ENCODE measurements around the gene OSGIN1.
A peak's percentile ranks its signal among the peaks of the same experiment; 100 is the strongest.

Gene OSGIN1

DNA sequence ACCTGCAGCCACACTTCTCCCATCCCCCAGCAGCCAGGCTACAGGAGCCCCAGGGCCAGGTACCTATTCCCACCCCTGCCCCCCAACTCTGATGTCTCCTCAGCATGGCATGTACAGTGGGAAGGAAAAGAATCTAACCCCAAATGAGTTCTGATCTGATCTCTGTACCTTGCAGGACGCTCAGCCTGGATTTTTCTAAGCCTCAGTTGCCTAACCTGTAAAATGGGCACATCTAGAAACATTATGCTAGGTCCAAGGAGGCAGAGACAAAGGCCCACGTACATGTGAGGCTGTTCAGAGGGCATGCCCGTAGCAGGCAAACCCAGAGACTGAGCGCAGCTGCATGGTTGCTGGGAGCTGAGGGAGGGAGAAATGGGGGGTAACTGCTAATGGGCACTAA lies 54.5 kb downstream of the OSGIN1 start:
- no peak for DNase-seq

DNA sequence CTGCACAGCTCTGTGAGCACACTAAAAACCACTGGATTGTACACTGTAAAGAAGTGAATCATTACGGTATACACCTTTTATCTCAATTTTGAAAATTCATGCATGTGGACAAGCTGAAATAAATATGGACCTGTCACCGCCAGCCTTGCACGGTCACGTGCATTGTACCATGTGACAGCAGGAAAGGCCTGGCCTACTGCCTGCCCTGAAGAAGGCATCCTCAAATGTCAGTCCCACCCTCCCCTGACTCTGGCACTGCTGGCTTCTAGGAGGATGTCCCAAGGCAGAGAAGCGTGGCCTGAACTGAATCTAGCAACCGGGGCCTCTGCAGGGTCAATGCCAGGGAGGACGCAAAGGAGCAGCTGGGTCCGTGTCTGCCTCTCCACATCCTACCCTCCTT lies 54.9 kb downstream of the OSGIN1 start:
- DNase-seq: no peak

GRCh38 chr16:84009282-84009681 lies 56.2 kb downstream of the OSGIN1 start:
- no peak for DNase-seq

GRCh38 chr16:84013787-84014569 lies 60.9 kb downstream of the OSGIN1 start:
- peak; percentile 38 for DNase-seq

DNA sequence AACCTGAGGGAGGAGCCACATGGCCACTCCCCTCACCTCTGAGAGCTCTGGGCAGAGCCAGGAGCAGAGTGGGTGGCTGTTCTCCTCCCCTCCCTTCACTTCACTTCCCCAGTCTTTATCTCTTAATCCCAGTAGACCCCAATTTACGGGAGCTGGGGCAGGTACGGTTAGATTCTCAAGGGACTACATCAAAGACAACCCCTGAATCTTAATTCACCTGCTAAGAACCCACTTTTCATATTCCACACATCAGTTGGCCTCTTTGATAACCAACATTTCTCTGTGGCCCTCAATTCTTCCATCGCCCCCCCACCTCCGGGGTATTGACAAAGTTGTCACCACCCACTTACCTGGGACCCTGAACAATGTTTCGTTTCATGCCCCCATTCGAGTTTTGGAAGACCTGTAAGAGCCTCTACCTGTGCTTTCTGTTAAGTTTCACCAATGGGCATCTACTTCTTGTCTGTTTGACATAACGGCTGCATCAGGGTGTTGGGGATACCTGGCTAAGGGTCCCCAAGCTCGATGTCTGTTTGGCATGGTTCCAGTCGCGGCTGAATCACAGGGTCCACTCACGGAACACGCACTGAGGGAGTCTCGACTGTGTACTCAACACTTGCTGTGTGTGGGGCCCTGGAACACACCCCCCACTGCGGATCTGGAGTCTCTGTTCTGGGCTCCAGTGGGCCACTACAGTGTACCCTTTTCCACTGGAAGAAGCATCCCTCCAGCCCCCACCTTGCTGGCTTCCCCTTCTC lies 61.7 kb downstream of the OSGIN1 start:
- no peak for DNase-seq

- DNase-seq: no peak
Observed at GRCh38 chr16:84015399-84015798, 62.4 kb downstream of the OSGIN1 start.

Data from stimulated activated CD4-positive, alpha-beta T cell treated with anti-CD3 and anti-CD28 coated beads, Interleukin-12 subunit alpha, Interleukin-12 subunit beta, amount 100 ng/mL, for 4 hours (primary cell).